22Rv1 (cell line): Measurements from ENCODE around the gene S100Z.

Experiments
- H3K27ac ChIP-seq: fragments of 450-650 bp; 2 replicates; pipeline ENCODE4 v1.5.1; 2017
- CTCF ChIP-seq: fragments of 450-650 bp; IDR thresholded peaks from 2 replicates; pipeline ENCODE4 v1.5.1; 2017; ENCODE audit warnings: mild to moderate bottlenecking
- ZFX ChIP-seq: fragments of 450-650 bp; IDR thresholded peaks from 2 replicates; pipeline ENCODE4 v1.6.1; 2017; ENCODE audit warnings: antibody characterized with exemption, borderline replicate concordance

The S100Z gene

GRCh38 chr5:76867038-76867437 is 17.2 kb downstream of the S100Z start:
- no peak overlapping the region for H3K27ac ChIP-seq
- no peak for TF ChIP-seq ZFX
- no peak for TF ChIP-seq CTCF

- no peak overlapping the region for H3K27ac ChIP-seq
- TF ChIP-seq CTCF (peak; percentile 83), ZFX (no peak)
Observed at GRCh38 chr5:76867827-76868693, 18.2 kb downstream of the S100Z start.

- no peak overlapping the region for H3K27ac ChIP-seq
Observed at GRCh38 chr5:76870046-76870445, 20.2 kb downstream of the S100Z start.

GRCh38 chr5:76874088-76874581 is 24.3 kb downstream of the S100Z start:
- TF ChIP-seq ZFX (no peak), CTCF (no peak)
- no peak overlapping the region for H3K27ac ChIP-seq

More at GRCh38 chr5:76870046-76870445, 20.2 kb downstream of the S100Z start:
- no peak for TF ChIP-seq CTCF
- no peak for TF ChIP-seq ZFX

- no peak overlapping the region for H3K27ac ChIP-seq
- no peak for TF ChIP-seq ZFX
- TF ChIP-seq CTCF, result no peak
Observed at GRCh38 chr5:76888733-76889300, 39.0 kb downstream of the S100Z start.

GRCh38 chr5:76893294-76893693 is 43.5 kb downstream of the S100Z start:
- no peak overlapping the region for H3K27ac ChIP-seq
- no peak for TF ChIP-seq ZFX
- no peak for TF ChIP-seq CTCF

GRCh38 chr5:76896196-76896595 is 46.4 kb downstream of the S100Z start:
- H3K27ac ChIP-seq, result no peak overlapping the region
- TF ChIP-seq CTCF, result no peak
- TF ChIP-seq ZFX, result no peak
